IMR-90 (cell line): ENCODE results near the gene GOLIM4. TPM values are rescaled to one million over a fixed set of nuclear protein-coding genes. Genes with fewer than 3 reads are reported as not detected.

ENCODE experiments used
- ATAC-seq: fragments of 200-7000 bp; cut with Tn5 transposase; 2 replicates; pipeline ENCODE4 v1.9.1; 2020; ENCODE audit warnings: low read depth, mild to moderate bottlenecking, moderate library complexity
- BruUV-seq: library from RNA; stranded (reverse); fragments of 400-500 nt; replicated peaks from 2 replicates; lab custom pipeline; 2021; lab: Mats Ljungman, UMichigan
- CTCF ChIA-PET: fragments of 300-600 bp; formaldehyde crosslinking; extraction: SDS; loops from one replicate; lab custom pipeline; 2021; ENCODE audit warnings: antibody characterized with exemption; lab: Yijun Ruan, JAX
- POLR2A ChIA-PET: fragments of 300-600 bp; sonication (Branson Sonifier 250); formaldehyde crosslinking; loops from one replicate; lab custom pipeline; 2022; ENCODE audit warnings: antibody characterized with exemption; ENCODE audit not compliant: unreplicated experiment; lab: Charles Lee
- DNase-seq: peaks from one replicate; pipeline ENCODE4 v3.0.0; 2013
- H2AFZ ChIP-seq: replicated peaks from 2 replicates; pipeline ENCODE3; 2013; ENCODE audit warnings: low read length, mild to moderate bottlenecking; ENCODE audit not compliant: poor library complexity
- H2AK5ac ChIP-seq: 2 replicates; pipeline ENCODE4 v1.6.1; 2013; ENCODE audit warnings: low read depth, low read length, inconsistent platforms
- H2AK9ac ChIP-seq: replicated peaks from 2 replicates; pipeline ENCODE3; 2013; ENCODE audit warnings: mild to moderate bottlenecking, low read depth, low read length, moderate library complexity; ENCODE audit not compliant: poor library complexity
- H2BK120ac ChIP-seq: 2 replicates; pipeline ENCODE4 v1.6.1; 2013; ENCODE audit warnings: low read depth, low read length, inconsistent platforms
- H2BK15ac ChIP-seq: 3 replicates; pipeline ENCODE4 v1.6.1; 2013; ENCODE audit warnings: low read depth, low read length, inconsistent platforms
- H2BK20ac ChIP-seq: 2 replicates; pipeline ENCODE4 v1.6.1; 2013; ENCODE audit warnings: low read depth, mild to moderate bottlenecking, inconsistent platforms, low read length, moderate library complexity
- H2BK5ac ChIP-seq: 2 replicates; pipeline ENCODE4 v1.6.1; 2013; ENCODE audit warnings: mild to moderate bottlenecking, low read depth, low read length, inconsistent platforms; ENCODE audit not compliant: poor library complexity, severe bottlenecking
- H3K14ac ChIP-seq: replicated peaks from 2 replicates; pipeline ENCODE4 v1.6.1; 2013; ENCODE audit warnings: low read depth, low read length, inconsistent platforms
- H3K18ac ChIP-seq: 2 replicates; pipeline ENCODE4 v1.6.1; 2013; ENCODE audit warnings: low read depth, low read length, control low read depth
- H3K23ac ChIP-seq: 2 replicates; pipeline ENCODE4 v1.6.1; 2013; ENCODE audit warnings: low read depth, low read length, inconsistent platforms
- H3K27ac ChIP-seq: 2 replicates; pipeline ENCODE4 v1.5.1; 2013; ENCODE audit warnings: mild to moderate bottlenecking, control low read depth, low read length; ENCODE audit not compliant: insufficient read depth
- H3K27me3 ChIP-seq: 2 replicates; pipeline ENCODE4 v1.6.1; 2013; ENCODE audit warnings: low read length; ENCODE audit not compliant: control insufficient read depth, insufficient read depth
- H3K36me3 ChIP-seq: 2 replicates; pipeline ENCODE4 v1.6.1; 2013; ENCODE audit warnings: low read length, mixed read lengths; ENCODE audit not compliant: control insufficient read depth, insufficient read depth
- H3K4ac ChIP-seq: 2 replicates; pipeline ENCODE4 v1.6.1; 2013; ENCODE audit warnings: low read depth, low read length, inconsistent platforms
- H3K4me1 ChIP-seq: 2 replicates; pipeline ENCODE4 v1.6.1; 2013; ENCODE audit warnings: low read length, mixed read lengths; ENCODE audit not compliant: control insufficient read depth, insufficient read depth
- H3K4me2 ChIP-seq: 2 replicates; pipeline ENCODE4 v1.6.1; 2013; ENCODE audit warnings: low read depth, mild to moderate bottlenecking, control low read depth, low read length, moderate library complexity
- H3K4me3 ChIP-seq: 2 replicates; pipeline ENCODE4 v1.5.1; 2013; ENCODE audit warnings: low read depth, mild to moderate bottlenecking, control low read depth, low read length, moderate library complexity; ENCODE audit not compliant: insufficient read depth
- H3K56ac ChIP-seq: 2 replicates; pipeline ENCODE4 v1.6.1; 2013; ENCODE audit warnings: low read length, inconsistent platforms; ENCODE audit not compliant: insufficient read depth; ENCODE audit errors: extremely low read depth
- H3K79me1 ChIP-seq, 2 experiments: 2 replicates each; pipeline ENCODE4 v1.6.1; 2013; ENCODE audit warnings: low read length in 2 of 2, inconsistent platforms in 1 of 2, low read depth in 1 of 2
- H3K9ac ChIP-seq: 2 replicates; pipeline ENCODE4 v1.6.1; 2013; ENCODE audit warnings: low read depth, low read length, control low read depth
- H3K9me1 ChIP-seq: 2 replicates; pipeline ENCODE4 v1.6.1; 2013; ENCODE audit warnings: low read length, inconsistent platforms; ENCODE audit not compliant: insufficient read depth
- H3K9me3 ChIP-seq: 2 replicates; pipeline ENCODE4 v1.6.1; 2013; ENCODE audit warnings: low read length; ENCODE audit not compliant: control insufficient read depth, insufficient read depth
- H4K20me1 ChIP-seq: 2 replicates; pipeline ENCODE4 v1.6.1; 2013; ENCODE audit warnings: low read length, inconsistent platforms; ENCODE audit not compliant: insufficient read depth
- H4K5ac ChIP-seq: 2 replicates; pipeline ENCODE4 v1.6.1; 2013; ENCODE audit warnings: mild to moderate bottlenecking, low read depth, low read length, control low read depth
- H4K8ac ChIP-seq, 2 experiments: 2 replicates each; pipeline ENCODE4 v1.6.1; 2013; ENCODE audit warnings: low read depth in 2 of 2, low read length in 2 of 2, control low read depth in 1 of 2, inconsistent platforms in 1 of 2
- H4K91ac ChIP-seq: 2 replicates; pipeline ENCODE4 v1.6.1; 2013; ENCODE audit warnings: low read depth, low read length, inconsistent platforms; ENCODE audit not compliant: insufficient read depth
- CEBPB ChIP-seq: IDR thresholded peaks from 2 replicates; pipeline ENCODE4 v1.6.1; 2012; ENCODE audit warnings: low read depth, low read length, improper control_type of control experiment
- FOS ChIP-seq: fragments of 150-350 bp; IDR thresholded peaks from 2 replicates; pipeline ENCODE4 v1.6.1; 2016; ENCODE audit warnings: low read depth, low read length
- MAFK ChIP-seq: IDR thresholded peaks from 2 replicates; pipeline ENCODE4 v1.6.1; 2012; ENCODE audit warnings: low read depth, low read length, improper control_type of control experiment
- MXI1 ChIP-seq: IDR thresholded peaks from 2 replicates; pipeline ENCODE4 v1.6.1; 2012; ENCODE audit warnings: low read depth, mild to moderate bottlenecking, low read length, moderate library complexity, borderline replicate concordance
- NFE2L2 ChIP-seq: fragments of 150-350 bp; IDR thresholded peaks from 2 replicates; pipeline ENCODE4 v1.6.1; 2016; ENCODE audit warnings: low read depth, mild to moderate bottlenecking, low read length
- POLR2A ChIP-seq: IDR thresholded peaks from 2 replicates; pipeline ENCODE4 v1.6.1; 2012; ENCODE audit warnings: mild to moderate bottlenecking, low read depth, low read length
- RCOR1 ChIP-seq: IDR thresholded peaks from 2 replicates; pipeline ENCODE4 v1.6.1; 2012; ENCODE audit warnings: mild to moderate bottlenecking, low read length, improper control_type of control experiment; ENCODE audit not compliant: insufficient replicate concordance
- USF2 ChIP-seq: fragments of 150-350 bp; IDR thresholded peaks from 2 replicates; pipeline ENCODE4 v1.6.1; 2017; ENCODE audit warnings: mild to moderate bottlenecking, antibody characterized with exemption, low read length, low read depth
- WGBS, 2 experiments: methylation state at CpG; one replicate each; pipeline versions ENCODE4 v1.1.5 to v1.1.7; 2013; ENCODE audit warnings: missing lambda C conversion rate in 2 of 2; ENCODE audit not compliant: insufficient read length in 1 of 2; ENCODE audit errors: extremely low coverage in 2 of 2; 5-methylcytosine and 5-hydroxymethylcytosine counted together
- dilution Hi-C: fragments of 300-500 bp; cut with HindIII; formaldehyde crosslinking; loops from one replicate; pipeline ENCODE4 v1.14.3; 2018; ENCODE audit warnings: low sequenced_read_pairs; ENCODE audit not compliant: unreplicated experiment
- in situ Hi-C: fragments of 300-500 bp; cut with MboI; formaldehyde crosslinking; loops from 3 replicates; pipeline ENCODE4 v1.14.3; 2019; ENCODE audit warnings: low sequenced_read_pairs, inconsistent platforms, mixed read lengths
- intact Hi-C: fragments of 100-400 bp; cut with micrococcal nuclease; formaldehyde crosslinking; loops from 2 replicates; pipeline ENCODE4 v1.10.0; 2022
- polyA plus RNA-seq, 3 experiments: library from polyadenylated mRNA; depleted of rRNA; stranded (reverse); fragments of >200 nt; gene quantifications; 2 replicates each; pipeline ENCODE4 v1.2.3, GENCODE V29; 2012; ENCODE audit warnings: low replicate concordance in 1 of 3
- total RNA-seq: library from RNA; depleted of rRNA; stranded (reverse); fragments of >200 nt; gene quantifications from 2 replicates; pipeline ENCODE4 v1.2.3, GENCODE V29; 2012

GOLIM4 gene
- total and polyA plus RNA-seq, 2 of the 4 experiments (the other 2 are of a cell fraction): 44.6 to 71.2 TPM

- Histone ChIP-seq H2BK5ac (peak overlapping the region; percentile 72), H3K4me2 (peak overlapping the region; percentile 36; the same call in 1 of the 2 replicates), H4K5ac (no peak overlapping the region; the same call in 1 of the 2 replicates), H2AK9ac (peak overlapping the region; percentile 60), H2AK5ac (peak overlapping the region; percentile 31; the same call in 1 of the 2 replicates), H4K91ac (peak overlapping the region; percentile 9; the same call in 1 of the 2 replicates), H3K14ac (peak overlapping the region; percentile 45), H3K9ac (no peak overlapping the region), H4K8ac (peak overlapping the region; percentile 26 to 50; a peak in 3 of 4 replicates), H3K27ac (peak overlapping the region; percentile 34; the same call in 1 of the 2 replicates), H3K4me1 (peaks cover 3% of the 10 kb centered on the region), H2BK20ac (peak overlapping the region; percentile 20; the same call in 1 of the 2 replicates), H3K36me3 (peaks cover 33% of the 10 kb centered on the region), H3K9me1 (peaks cover 6% of the 10 kb centered on the region; the same call in 1 of the 2 replicates), H3K23ac (peak overlapping the region; percentile 6; the same call in 1 of the 2 replicates), H2BK120ac (peak overlapping the region; percentile 77), H3K18ac (peak overlapping the region; percentile 45; the same call in 1 of the 2 replicates), H3K27me3 (no peaks in the 10 kb centered on the region), H3K9me3 (no peaks in the 10 kb centered on the region), H3K4ac (peak overlapping the region; percentile 44; the same call in 1 of the 2 replicates), H3K79me1 (peaks cover 7 to 12% of the 10 kb centered on the region in 2 experiments), H3K56ac (no peak overlapping the region), H2AFZ (peak overlapping the region; percentile 28), H3K4me3 (no peak overlapping the region), H4K20me1 (no peaks in the 10 kb centered on the region), H2BK15ac (peak overlapping the region; percentile 31; the same call in 1 of the 3 replicates)
- ChIA-PET CTCF (no interaction called here), POLR2A (no interaction called here)
- whole genome bisulfite sequencing, 2 experiments: no CpG with 5 or more reads among the region's 5 CpGs
- BruUV-seq: no TSS peak
- peak; percentile 78 for ATAC-seq
- peak; percentile 87 for TF ChIP-seq MAFK
- peak; percentile 69; the same call in 1 of the 2 replicates for TF ChIP-seq FOS
- TF ChIP-seq NFE2L2: no peak
- peak; percentile 25 for TF ChIP-seq RCOR1
- no peak for TF ChIP-seq MXI1
- no peak for TF ChIP-seq USF2
- 0 out of 2 replicates have a peak, but pooled peaks have one; percentile 4 for TF ChIP-seq CEBPB
- TF ChIP-seq POLR2A: no peak
- in situ Hi-C loops (no loop called here), intact Hi-C loops (no loop called here), dilution Hi-C loops (no loop called here)
- peak; percentile 96 for DNase-seq
Measured at GRCh38 chr3:168024537-168024941, 71.2 kb downstream of the GOLIM4 start.
